Endodermal cell (in vitro differentiated cells): Measurements from ENCODE around the gene ZNF138. TPM values are rescaled to one million over a fixed set of nuclear protein-coding genes. Genes with fewer than 3 reads are reported as not detected.

Experiments used
- DNase-seq: peaks from one replicate; pipeline ENCODE4 v3.0.0-alpha.2; 2017
- H3K27ac ChIP-seq: 2 replicates; pipeline ENCODE4 v1.5.1; 2013; ENCODE audit warnings: mild to moderate bottlenecking, low read depth, low read length, moderate library complexity
- H3K27me3 ChIP-seq: 2 replicates; pipeline ENCODE4 v1.6.1; 2013; ENCODE audit warnings: mild to moderate bottlenecking, low read length, moderate library complexity; ENCODE audit not compliant: insufficient read depth, control insufficient read depth, poor library complexity, severe bottlenecking
- H3K36me3 ChIP-seq: 2 replicates; pipeline ENCODE4 v1.7.0; 2013; ENCODE audit warnings: mild to moderate bottlenecking, low read length, moderate library complexity; ENCODE audit not compliant: control insufficient read depth, insufficient read depth
- H3K4me1 ChIP-seq: one replicate; pipeline ENCODE4 v1.7.0; 2013; ENCODE audit warnings: low read length; ENCODE audit not compliant: control insufficient read depth, insufficient read depth
- H3K4me3 ChIP-seq: 2 replicates; pipeline ENCODE4 v1.5.1; 2013; ENCODE audit warnings: mild to moderate bottlenecking, low read length, moderate library complexity
- H3K9ac ChIP-seq: 2 replicates; pipeline ENCODE4 v1.6.1; 2013; ENCODE audit warnings: mild to moderate bottlenecking, low read length, moderate library complexity; ENCODE audit not compliant: poor library complexity, severe bottlenecking; ENCODE audit errors: extremely low read depth
- H3K9me3 ChIP-seq: 2 replicates; pipeline ENCODE4 v1.6.1; 2013; ENCODE audit warnings: mild to moderate bottlenecking, low read length, moderate library complexity; ENCODE audit not compliant: control insufficient read depth
- H3K27ac Mint-ChIP-seq: 2 replicates; pipeline ENCODE4 v1.8.0; 2020; ENCODE audit warnings: mixed read lengths
- H3K27me3 Mint-ChIP-seq: 2 replicates; pipeline ENCODE4 v1.8.0; 2021; ENCODE audit warnings: mild to moderate bottlenecking, mixed read lengths; ENCODE audit not compliant: insufficient read depth
- H3K36me3 Mint-ChIP-seq: 2 replicates; pipeline ENCODE4 v1.8.0; 2020; ENCODE audit warnings: low read depth, mixed read lengths
- H3K4me1 Mint-ChIP-seq: 2 replicates; pipeline ENCODE4 v1.8.0; 2020; ENCODE audit warnings: mixed read lengths
- H3K4me3 Mint-ChIP-seq: 2 replicates; pipeline ENCODE4 v1.8.0; 2020; ENCODE audit warnings: mild to moderate bottlenecking, moderate library complexity, mixed read lengths
- H3K9me3 Mint-ChIP-seq: 2 replicates; pipeline ENCODE4 v1.8.0; 2020; ENCODE audit warnings: mild to moderate bottlenecking, mixed read lengths
- WGBS, 2 experiments: methylation state at CpG; one replicate each; pipeline versions ENCODE4 v1.1.5 to v1.1.7; 2013; ENCODE audit warnings: missing lambda C conversion rate in 2 of 2, mixed read lengths in 1 of 2; ENCODE audit not compliant: insufficient coverage in 1 of 2, insufficient read length in 1 of 2; 5-methylcytosine and 5-hydroxymethylcytosine counted together
- total RNA-seq, 2 donors: library from RNA; stranded (reverse); fragmentation: NEBNext Ultra II Directional in 1 of 2; extraction: Animal tissue kit (Norgen Biotek cat#: 25700) in 1 of 2; gene quantifications; 2 replicates in 1 of 2; 3 replicates in 1 of 2; pipeline ENCODE4 v1.2.1, GENCODE V29; 2021
- TF ChIP-seq, protein P1 (sequence below): fragments of 200-600 bp; sonication (generic); conservative IDR thresholded peaks from 2 replicates; pipeline ENCODE4 v1.5.0; 2021; ENCODE audit warnings: antibody characterized with exemption, mild to moderate bottlenecking

Gene ZNF138
- total RNA-seq, 2 donors from 2014 or later, result 28.0 to 32.9 TPM

DNA sequence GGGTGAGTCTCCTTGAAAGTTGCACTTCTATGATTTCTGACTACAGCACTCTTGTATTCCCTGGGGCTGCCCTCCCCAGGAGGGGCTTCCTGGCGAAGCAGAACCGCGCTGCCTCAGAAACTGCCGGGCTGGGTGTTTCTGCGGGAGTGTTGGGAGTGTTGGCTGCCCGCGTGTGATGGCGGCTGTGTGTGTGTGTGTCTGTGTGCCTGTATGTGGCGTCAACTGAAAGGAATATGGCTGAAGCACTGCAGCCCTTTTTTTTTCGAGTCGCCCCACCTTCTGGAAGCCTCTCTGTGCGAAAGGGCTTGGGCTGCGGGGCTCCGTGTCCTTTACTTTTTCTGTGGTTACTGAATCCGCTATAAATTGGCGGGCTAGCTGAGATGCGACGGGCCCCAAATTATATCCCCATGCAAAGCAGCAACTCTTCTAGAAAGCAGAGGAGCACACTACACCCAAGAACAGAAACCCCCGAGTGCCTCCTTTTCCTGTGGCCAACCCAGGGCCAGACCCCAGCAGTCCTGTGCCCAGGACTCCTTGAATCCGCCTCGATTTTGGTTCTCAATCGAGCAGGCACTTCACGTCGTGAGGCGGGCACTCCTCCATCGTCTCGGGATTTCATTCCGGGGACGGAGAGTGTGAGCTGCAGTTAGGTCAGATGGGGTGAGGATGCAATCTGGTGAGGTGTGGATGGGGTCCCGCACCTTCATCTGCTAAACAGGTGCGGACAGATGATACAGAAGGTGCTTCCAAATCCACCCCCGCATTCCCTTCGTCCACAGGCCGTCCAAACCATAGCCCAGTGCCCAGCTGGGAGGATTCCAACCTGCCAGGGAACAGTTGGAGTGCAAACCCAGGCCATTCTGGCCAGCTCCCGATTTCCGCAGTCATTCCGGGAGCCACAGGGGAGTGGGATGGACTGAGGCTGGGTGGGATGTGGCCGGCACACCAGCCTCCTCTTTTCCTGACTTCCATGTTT, 86.4 kb downstream of the ZNF138 start:
- no peaks in the 10 kb centered on the region for H3K36me3 ChIP-seq
- TF ChIP-seq, protein P1, sequence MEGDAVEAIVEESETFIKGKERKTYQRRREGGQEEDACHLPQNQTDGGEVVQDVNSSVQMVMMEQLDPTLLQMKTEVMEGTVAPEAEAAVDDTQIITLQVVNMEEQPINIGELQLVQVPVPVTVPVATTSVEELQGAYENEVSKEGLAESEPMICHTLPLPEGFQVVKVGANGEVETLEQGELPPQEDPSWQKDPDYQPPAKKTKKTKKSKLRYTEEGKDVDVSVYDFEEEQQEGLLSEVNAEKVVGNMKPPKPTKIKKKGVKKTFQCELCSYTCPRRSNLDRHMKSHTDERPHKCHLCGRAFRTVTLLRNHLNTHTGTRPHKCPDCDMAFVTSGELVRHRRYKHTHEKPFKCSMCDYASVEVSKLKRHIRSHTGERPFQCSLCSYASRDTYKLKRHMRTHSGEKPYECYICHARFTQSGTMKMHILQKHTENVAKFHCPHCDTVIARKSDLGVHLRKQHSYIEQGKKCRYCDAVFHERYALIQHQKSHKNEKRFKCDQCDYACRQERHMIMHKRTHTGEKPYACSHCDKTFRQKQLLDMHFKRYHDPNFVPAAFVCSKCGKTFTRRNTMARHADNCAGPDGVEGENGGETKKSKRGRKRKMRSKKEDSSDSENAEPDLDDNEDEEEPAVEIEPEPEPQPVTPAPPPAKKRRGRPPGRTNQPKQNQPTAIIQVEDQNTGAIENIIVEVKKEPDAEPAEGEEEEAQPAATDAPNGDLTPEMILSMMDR, result no peak
- H3K9ac ChIP-seq, result no peak overlapping the region
- peak; percentile 15 for DNase-seq
- H3K4me3 Mint-ChIP-seq, result no peak overlapping the region
- H3K27ac Mint-ChIP-seq, result no peak overlapping the region
- no peaks in the 10 kb centered on the region for H3K9me3 ChIP-seq
- peaks cover 77% of the 10 kb centered on the region for H3K27me3 Mint-ChIP-seq
- peaks cover 44% of the 10 kb centered on the region for H3K27me3 ChIP-seq
- no peaks in the 10 kb centered on the region for H3K4me1 ChIP-seq
- H3K4me3 ChIP-seq, result no peak overlapping the region
- peaks cover 3% of the 10 kb centered on the region for H3K36me3 Mint-ChIP-seq
- H3K27ac ChIP-seq, result no peak overlapping the region
- H3K4me1 Mint-ChIP-seq, result no peaks in the 10 kb centered on the region
- WGBS, 2 experiments, result 91 to 94% methylated on average over 9 to 38 of the region's 38 CpGs
- peaks cover 79% of the 10 kb centered on the region for H3K9me3 Mint-ChIP-seq

DNA sequence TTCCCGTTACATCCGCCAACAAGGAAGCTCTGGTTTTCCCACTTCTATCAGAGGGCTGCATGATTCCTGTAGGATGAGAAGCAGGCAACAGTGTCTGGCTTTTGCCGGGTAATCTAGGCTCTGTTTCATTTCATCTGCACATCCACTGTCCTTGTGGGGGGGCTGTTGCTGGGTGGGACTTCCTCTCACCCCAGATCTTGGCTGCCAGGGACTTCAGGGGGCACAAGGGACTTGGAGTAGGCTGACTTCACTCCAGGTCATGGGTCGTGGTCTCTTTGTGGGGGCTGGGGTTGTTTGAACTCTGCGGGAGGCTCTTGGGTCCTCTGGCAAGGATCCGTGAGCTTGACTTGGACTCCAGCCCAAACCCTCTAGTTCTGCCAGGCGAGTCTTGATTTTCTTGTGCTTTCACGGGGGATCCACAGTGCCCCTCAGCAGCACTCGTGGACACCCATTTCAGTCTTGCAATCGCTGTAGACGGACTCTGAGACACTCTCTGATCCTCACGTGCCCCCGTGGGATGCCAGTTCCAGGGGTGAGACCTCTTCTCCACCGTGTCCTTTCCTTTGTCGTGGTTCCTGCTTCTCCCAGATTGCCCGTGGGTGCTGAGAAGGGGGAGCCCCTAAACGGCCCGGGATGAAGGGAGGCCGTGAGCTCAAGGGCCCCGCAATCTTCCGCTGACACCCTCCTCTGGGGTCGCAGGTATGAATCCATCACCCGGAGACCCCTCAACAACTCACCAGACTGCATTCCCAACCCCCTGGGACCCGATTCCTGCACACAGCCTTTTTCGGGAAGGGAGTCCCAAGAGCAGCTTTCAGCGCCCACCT, 87.4 kb downstream of the ZNF138 start:
- TF ChIP-seq, protein P1, result no peak
- H3K4me1 ChIP-seq, result no peaks in the 10 kb centered on the region
- no peaks in the 10 kb centered on the region for H3K4me1 Mint-ChIP-seq
- peaks cover 78% of the 10 kb centered on the region for H3K27me3 Mint-ChIP-seq
- DNase-seq, result peak; percentile 13
- peaks cover 3% of the 10 kb centered on the region for H3K36me3 Mint-ChIP-seq
- H3K27me3 ChIP-seq, result peaks cover 44% of the 10 kb centered on the region
- H3K4me3 Mint-ChIP-seq, result no peak overlapping the region
- H3K9me3 ChIP-seq, result no peaks in the 10 kb centered on the region
- no peak overlapping the region for H3K27ac ChIP-seq
- H3K9ac ChIP-seq, result no peak overlapping the region
- no peak overlapping the region for H3K4me3 ChIP-seq
- no peak overlapping the region for H3K27ac Mint-ChIP-seq
- WGBS, 2 experiments, result 90% methylated on average over 17 to 26 of the region's 26 CpGs
- H3K36me3 ChIP-seq, result no peaks in the 10 kb centered on the region
- H3K9me3 Mint-ChIP-seq, result peaks cover 68% of the 10 kb centered on the region

DNA sequence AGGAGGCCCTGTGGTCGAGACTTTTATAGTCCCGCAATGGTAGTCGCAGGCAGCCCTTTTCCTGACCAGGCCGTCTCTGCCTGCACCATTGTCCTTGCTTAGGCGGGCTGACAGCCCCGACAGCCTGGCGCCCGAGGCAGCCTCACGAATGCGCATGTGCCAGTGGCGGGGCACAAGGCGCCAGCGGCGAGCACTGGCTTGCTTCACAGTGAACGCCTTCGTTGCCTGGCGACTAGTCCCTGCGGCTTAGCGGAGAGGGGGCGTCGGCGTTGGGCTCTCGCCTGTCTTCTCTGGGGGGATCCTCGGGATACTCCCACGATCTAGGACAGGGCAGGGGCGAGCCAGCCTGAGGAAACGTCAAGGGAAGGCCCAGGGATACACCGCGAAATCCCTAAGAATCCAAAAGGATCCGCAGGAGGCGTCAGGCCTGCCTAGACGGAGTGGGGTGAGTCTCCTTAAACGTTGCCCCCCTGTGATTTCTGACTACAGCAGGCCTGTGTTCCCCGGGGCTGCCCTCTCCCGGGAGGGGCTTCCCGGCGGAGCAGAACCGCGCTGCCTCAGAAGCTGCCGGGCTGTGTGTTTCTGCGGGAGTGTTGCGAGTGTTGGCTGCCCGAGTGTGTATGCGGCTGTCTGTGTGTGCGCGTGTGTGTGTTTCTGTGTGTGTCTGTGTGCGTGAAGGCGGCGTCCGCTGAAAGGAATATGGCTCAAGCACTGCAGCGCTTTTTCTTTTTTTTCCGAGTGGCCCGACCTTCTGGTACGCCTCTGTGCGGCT, 88.3 kb downstream of the ZNF138 start:
- H3K4me1 ChIP-seq, result no peaks in the 10 kb centered on the region
- Mint-ChIP-seq H3K9me3 (peaks cover 61% of the 10 kb centered on the region), H3K36me3 (peaks cover 3% of the 10 kb centered on the region), H3K27me3 (peaks cover 82% of the 10 kb centered on the region), H3K27ac (no peak overlapping the region), H3K4me1 (no peaks in the 10 kb centered on the region), H3K4me3 (peak overlapping the region; percentile 26)
- 73 to 89% methylated on average over 32 to 55 of the region's 55 CpGs for WGBS, 2 experiments
- H3K4me3 ChIP-seq, result no peak overlapping the region
- DNase-seq, result peak; percentile 32
- TF ChIP-seq, protein P1, result no peak
- peaks cover 47% of the 10 kb centered on the region for H3K27me3 ChIP-seq
- no peak overlapping the region for H3K9ac ChIP-seq
- no peak overlapping the region for H3K27ac ChIP-seq
- no peaks in the 10 kb centered on the region for H3K36me3 ChIP-seq
- no peaks in the 10 kb centered on the region for H3K9me3 ChIP-seq
